ENCODE results near the gene UBASH3B.

DNA sequence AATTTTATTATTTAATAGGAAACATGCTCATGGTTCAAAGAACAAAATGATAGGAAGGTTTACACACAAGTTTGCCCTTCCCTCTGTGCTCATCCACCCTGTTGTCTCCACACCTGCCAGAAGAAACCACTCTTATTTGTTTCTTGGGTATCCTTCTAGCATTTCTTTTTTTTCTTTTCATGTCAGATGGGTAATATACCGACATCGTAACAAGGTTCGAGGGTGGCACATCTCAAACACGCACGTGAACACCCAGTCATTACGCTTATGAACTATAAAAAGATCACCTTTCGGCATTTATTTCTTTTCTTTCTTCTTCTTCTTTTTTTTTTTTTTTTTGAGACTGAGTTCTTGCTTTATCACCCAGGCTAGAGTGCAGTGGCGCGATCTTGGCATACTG, 70.5 kb downstream of the UBASH3B start:
- no peak for TF ChIP-seq CTCF (IDR thresholded peaks at IDR 0.05)
- no peak for TF ChIP-seq POLR2A (IDR thresholded peaks at IDR 0.05)
